ENCODE data around the gene LHFPL3.
A peak's percentile ranks its signal among the peaks of the same experiment; 100 is the strongest.

Gene LHFPL3

GRCh38 chr7:104859754-104860426 lies 531.5 kb downstream of the LHFPL3 start:
- no peak overlapping the region for H3K27ac ChIP-seq
- TF ChIP-seq ZFX (IDR thresholded peaks at IDR 0.05; ENCODE audit: borderline replicate concordance), result no peak
- no peak for TF ChIP-seq CTCF (IDR thresholded peaks at IDR 0.05)

GRCh38 chr7:104861729-104862390 lies 533.5 kb downstream of the LHFPL3 start:
- no peak overlapping the region for H3K27ac ChIP-seq
- TF ChIP-seq CTCF (IDR thresholded peaks at IDR 0.05) (no peak), ZFX (IDR thresholded peaks at IDR 0.05; ENCODE audit: borderline replicate concordance) (no peak)

- peak; percentile 71 for TF ChIP-seq CTCF (IDR thresholded peaks at IDR 0.05)
- no peak for TF ChIP-seq ZFX (IDR thresholded peaks at IDR 0.05; ENCODE audit: borderline replicate concordance)
- H3K27ac ChIP-seq, result no peak overlapping the region
These were observed 534.3 kb downstream of the LHFPL3 start for GRCh38 chr7:104862719-104863118.

- H3K27ac ChIP-seq, result no peak overlapping the region
- TF ChIP-seq ZFX (IDR thresholded peaks at IDR 0.05; ENCODE audit: borderline replicate concordance) (no peak), CTCF (IDR thresholded peaks at IDR 0.05) (no peak)
These were observed 545.0 kb downstream of the LHFPL3 start for GRCh38 chr7:104873401-104873800.

GRCh38 chr7:104878577-104878976 lies 550.2 kb downstream of the LHFPL3 start:
- no peak overlapping the region for H3K27ac ChIP-seq
- no peak for TF ChIP-seq ZFX (IDR thresholded peaks at IDR 0.05; ENCODE audit: borderline replicate concordance)
- TF ChIP-seq CTCF (IDR thresholded peaks at IDR 0.05), result no peak

- TF ChIP-seq CTCF (IDR thresholded peaks at IDR 0.05), result no peak
- TF ChIP-seq ZFX (IDR thresholded peaks at IDR 0.05; ENCODE audit: borderline replicate concordance), result no peak
- no peak overlapping the region for H3K27ac ChIP-seq
These were observed 554.9 kb downstream of the LHFPL3 start for GRCh38 chr7:104883248-104883717.
